Panc1 (cell line): ENCODE data around the gene HHAT. TPM values are rescaled to one million over a fixed set of nuclear protein-coding genes. Genes with fewer than 3 reads are reported as not detected.

Experiments
- ATAC-seq: fragments of 200-7000 bp; cut with Tn5 transposase; 2 replicates; pipeline ENCODE4 v1.9.1; 2020; ENCODE audit warnings: mild to moderate bottlenecking, moderate library complexity
- BruUV-seq: library from RNA; stranded (reverse); fragments of 400-500 nt; replicated peaks from 2 replicates; lab custom pipeline; 2021; lab: Mats Ljungman, UMichigan
- CTCF ChIA-PET: fragments of 300-600 bp; sonication (Branson Sonifier 250); formaldehyde crosslinking; loops from one replicate; lab custom pipeline; 2022; ENCODE audit warnings: antibody characterized with exemption; lab: Charles Lee
- POLR2A ChIA-PET: fragments of 300-600 bp; sonication (Branson Sonifier 250); formaldehyde crosslinking; loops from one replicate; lab custom pipeline; 2022; ENCODE audit warnings: antibody characterized with exemption; lab: Charles Lee
- DNase-seq: peaks from one replicate; pipeline ENCODE4 v3.0.0-alpha.2; 2010; ENCODE audit warnings: low read depth, low spot score
- H3K27ac ChIP-seq: 2 replicates; pipeline ENCODE4 v1.5.1; 2011; ENCODE audit warnings: mild to moderate bottlenecking, low read length, inconsistent platforms
- H3K27me3 ChIP-seq: fragments of 200-500 bp; sonication (Bioruptor generic); 2 replicates; pipeline ENCODE4 v1.6.0; 2014; ENCODE audit warnings: low read length, inconsistent platforms; ENCODE audit not compliant: control insufficient read depth, insufficient read depth
- H3K36me3 ChIP-seq: fragments of 200-500 bp; sonication (Bioruptor generic); 2 replicates; pipeline ENCODE4 v1.5.1; 2014; ENCODE audit warnings: inconsistent platforms, mild to moderate bottlenecking, low read length, moderate library complexity; ENCODE audit not compliant: control insufficient read depth, insufficient read depth
- H3K4me1 ChIP-seq: 2 replicates; pipeline ENCODE4 v1.5.1; 2011; ENCODE audit warnings: inconsistent platforms, mild to moderate bottlenecking, low read length, moderate library complexity; ENCODE audit not compliant: control insufficient read depth, insufficient read depth
- H3K4me3 ChIP-seq, 2 experiments: 2 replicates each; pipeline ENCODE4 v1.5.1; 2011 to 2012; ENCODE audit warnings: low read depth in 2 of 2, low read length in 2 of 2, mild to moderate bottlenecking in 2 of 2, inconsistent platforms in 1 of 2, moderate library complexity in 1 of 2
- H3K9me3 ChIP-seq: fragments of 200-500 bp; sonication (Bioruptor generic); 2 replicates; pipeline ENCODE4 v1.5.1; 2014; ENCODE audit warnings: low read depth, mild to moderate bottlenecking, inconsistent platforms, low read length, moderate library complexity; ENCODE audit not compliant: control insufficient read depth, insufficient read depth
- CTCF ChIP-seq: fragments of 450-650 bp; IDR thresholded peaks from 2 replicates; pipeline ENCODE4 v1.5.1; 2017; ENCODE audit warnings: mild to moderate bottlenecking
- POLR2AphosphoS5 ChIP-seq: IDR thresholded peaks from 2 replicates; pipeline ENCODE4 v1.6.1; 2012; ENCODE audit warnings: mild to moderate bottlenecking, low read depth, low read length, moderate library complexity
- REST ChIP-seq, 2 experiments: IDR thresholded peaks; 2 replicates each; pipeline ENCODE4 v1.6.1; 2011 to 2012; ENCODE audit warnings: low read depth in 2 of 2, control low read depth in 1 of 2, low read length in 1 of 2, mild to moderate bottlenecking in 1 of 2, moderate library complexity in 1 of 2; ENCODE audit not compliant: insufficient read depth in 1 of 2
- SIN3A ChIP-seq: IDR thresholded peaks from 2 replicates; pipeline ENCODE4 v1.6.1; 2012; ENCODE audit warnings: low read depth, mild to moderate bottlenecking, low read length, moderate library complexity, borderline replicate concordance; ENCODE audit not compliant: insufficient read depth
- TCF7L2 ChIP-seq: IDR thresholded peaks from 2 replicates; pipeline ENCODE4 v1.6.1; 2011; ENCODE audit warnings: mild to moderate bottlenecking, low read depth, low read length, inconsistent platforms
- in situ Hi-C: cut with HindIII; loops from 2 replicates; pipeline ENCODE4 v1.10.0; 2016; ENCODE audit warnings: low sequenced_read_pairs, low pct_unique_long_range_greater_than_20kb
- intact Hi-C: fragments of 100-400 bp; cut with micrococcal nuclease; formaldehyde crosslinking; loops from one replicate; pipeline ENCODE4 v1.10.0; 2022; ENCODE audit not compliant: unreplicated experiment
- total RNA-seq: library from RNA; stranded (reverse); gene quantifications from one replicate; pipeline ENCODE4 v1.2.1, GENCODE V29; 2021; ENCODE audit not compliant: unreplicated experiment

HHAT gene
- total RNA-seq, 1 experiment from 2014 or later = 2.3 TPM

GRCh38 chr1:210681158-210681557, 352.5 kb downstream of the HHAT start:
- Histone ChIP-seq H3K27me3 (no peaks in the 10 kb centered on the region), H3K27ac (no peak overlapping the region), H3K4me3 (no peak overlapping the region), H3K4me1 (no peaks in the 10 kb centered on the region), H3K9me3 (no peaks in the 10 kb centered on the region), H3K36me3 (no peaks in the 10 kb centered on the region)
- no TSS peak for BruUV-seq
- ATAC-seq = no peak
- DNase-seq = no peak
- no peak for TF ChIP-seq SIN3A
- no peak for TF ChIP-seq POLR2AphosphoS5
- TF ChIP-seq CTCF = no peak
- TF ChIP-seq TCF7L2 = no peak
- no peak for TF ChIP-seq REST (IDR thresholded peaks at IDR 0.05; ENCODE audit: insufficient read depth in 1 of 2, low read depth in 2 of 2, low read length in 1 of 2)
- ChIA-PET CTCF (no interaction called here), POLR2A (no interaction called here)
- intact Hi-C loops = no loop called here
- in situ Hi-C loops = no loop called here

- no peak overlapping the region for H3K27ac ChIP-seq
- intact Hi-C loops (no loop called here), in situ Hi-C loops (no loop called here)
- no peaks in the 10 kb centered on the region for H3K27me3 ChIP-seq
- no peaks in the 10 kb centered on the region for H3K4me1 ChIP-seq
- ChIA-PET POLR2A (no interaction called here), CTCF (no interaction called here)
- ATAC-seq (no peak), DNase-seq (no peak)
- H3K4me3 ChIP-seq = no peak overlapping the region
- H3K9me3 ChIP-seq = no peaks in the 10 kb centered on the region
- no TSS peak for BruUV-seq
- H3K36me3 ChIP-seq = no peaks in the 10 kb centered on the region
- TF ChIP-seq CTCF (no peak), SIN3A (no peak), REST (IDR thresholded peaks at IDR 0.05; ENCODE audit: insufficient read depth in 1 of 2, low read depth in 2 of 2, low read length in 1 of 2) (no peak), POLR2AphosphoS5 (no peak), TCF7L2 (no peak)
Measured at GRCh38 chr1:210683403-210684047, 354.8 kb downstream of the HHAT start.
